ENCODE measurements around the gene PIK3AP1. TPM values are rescaled to one million over a fixed set of nuclear protein-coding genes. Genes with fewer than 3 reads are reported as not detected.

Gene PIK3AP1
- total RNA-seq, 1 experiment from 2014 or later, result 7.1 TPM

GRCh38 chr10:96612055-96612830 is 108.1 kb downstream of the PIK3AP1 start:
- intact Hi-C loops (cut with micrococcal nuclease), result no loop called here
- no peak overlapping the region for H3K4me2 ChIP-seq (ENCODE audit: low read length)
- no TSS peak for BruUV-seq (replicated peaks)

More at GRCh38 chr10:96612055-96612830, 108.1 kb downstream of the PIK3AP1 start:
- ATAC-seq, result no peak
- RAD21 ChIA-PET (ENCODE audit: low non-redundant PET in 1 of 2, low total read pairs in 2 of 2, uncharacterized antibody in 2 of 2, unreplicated experiment in 2 of 2), result no interaction called here
- Histone ChIP-seq H3K9ac (ENCODE audit: low read length) (no peak overlapping the region), H3K36me3 (ENCODE audit: control insufficient read depth in 1 of 2, insufficient read depth in 2 of 2, low read length in 2 of 2) (no peaks in the 10 kb centered on the region), H3K4me1 (ENCODE audit: control insufficient read depth in 1 of 2, insufficient read depth in 2 of 2, low read length in 2 of 2) (peaks cover 5 to 22% of the 10 kb centered on the region in 2 experiments; a peak in 3 of 4 replicates), H3K27me3 (ENCODE audit: insufficient read depth, low read length) (no peaks in the 10 kb centered on the region), H3K9me2 (ENCODE audit: insufficient read depth) (no peaks in the 10 kb centered on the region; the same call in 1 of the 2 replicates), H4K20me1 (ENCODE audit: insufficient read depth) (no peaks in the 10 kb centered on the region), H3K4me3 (replicated peaks in 1 of 2; ENCODE audit: low read depth in 1 of 2, low read length in 2 of 2) (no peak overlapping the region), H3K27ac (ENCODE audit: low read depth, low read length) (no peak overlapping the region), H2AFZ (ENCODE audit: low read depth, low read length, poor library complexity, severe bottlenecking) (no peak overlapping the region), H3K79me2 (ENCODE audit: insufficient read depth, low read length) (no peaks in the 10 kb centered on the region), H3K9me3 (ENCODE audit: control insufficient read depth in 1 of 2, insufficient read depth in 1 of 2, low read depth in 1 of 2, low read length in 2 of 2) (no peaks in the 10 kb centered on the region)
- POLR2A ChIA-PET, result no interaction called here
- CTCF ChIA-PET, result no interaction called here
- no peak for DNase-seq (ENCODE audit: low read depth, low spot score)
- no peak for TF ChIP-seq CEBPB (IDR thresholded peaks at IDR 0.05; ENCODE audit: low read depth)
- TF ChIP-seq, protein P1, sequence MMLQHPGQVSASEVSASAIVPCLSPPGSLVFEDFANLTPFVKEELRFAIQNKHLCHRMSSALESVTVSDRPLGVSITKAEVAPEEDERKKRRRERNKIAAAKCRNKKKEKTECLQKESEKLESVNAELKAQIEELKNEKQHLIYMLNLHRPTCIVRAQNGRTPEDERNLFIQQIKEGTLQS (IDR thresholded peaks at IDR 0.05), result no peak
- no peak for TF ChIP-seq ZNF274 (IDR thresholded peaks at IDR 0.05; ENCODE audit: low read depth, low read length)
- TF ChIP-seq, protein P2, sequence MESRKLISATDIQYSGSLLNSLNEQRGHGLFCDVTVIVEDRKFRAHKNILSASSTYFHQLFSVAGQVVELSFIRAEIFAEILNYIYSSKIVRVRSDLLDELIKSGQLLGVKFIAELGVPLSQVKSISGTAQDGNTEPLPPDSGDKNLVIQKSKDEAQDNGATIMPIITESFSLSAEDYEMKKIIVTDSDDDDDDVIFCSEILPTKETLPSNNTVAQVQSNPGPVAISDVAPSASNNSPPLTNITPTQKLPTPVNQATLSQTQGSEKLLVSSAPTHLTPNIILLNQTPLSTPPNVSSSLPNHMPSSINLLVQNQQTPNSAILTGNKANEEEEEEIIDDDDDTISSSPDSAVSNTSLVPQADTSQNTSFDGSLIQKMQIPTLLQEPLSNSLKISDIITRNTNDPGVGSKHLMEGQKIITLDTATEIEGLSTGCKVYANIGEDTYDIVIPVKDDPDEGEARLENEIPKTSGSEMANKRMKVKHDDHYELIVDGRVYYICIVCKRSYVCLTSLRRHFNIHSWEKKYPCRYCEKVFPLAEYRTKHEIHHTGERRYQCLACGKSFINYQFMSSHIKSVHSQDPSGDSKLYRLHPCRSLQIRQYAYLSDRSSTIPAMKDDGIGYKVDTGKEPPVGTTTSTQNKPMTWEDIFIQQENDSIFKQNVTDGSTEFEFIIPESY (IDR thresholded peaks at IDR 0.05; ENCODE audit: extremely low read depth, insufficient replicate concordance, low read length), result no peak
- no peak for TF ChIP-seq ELF1 (IDR thresholded peaks at IDR 0.05; ENCODE audit: borderline replicate concordance, low read depth)
- no peak for TF ChIP-seq EZH2 (IDR thresholded peaks at IDR 0.05)
- TF ChIP-seq FOSL1 (IDR thresholded peaks at IDR 0.05; ENCODE audit: low read depth), result no peak
- TF ChIP-seq, protein P3, sequence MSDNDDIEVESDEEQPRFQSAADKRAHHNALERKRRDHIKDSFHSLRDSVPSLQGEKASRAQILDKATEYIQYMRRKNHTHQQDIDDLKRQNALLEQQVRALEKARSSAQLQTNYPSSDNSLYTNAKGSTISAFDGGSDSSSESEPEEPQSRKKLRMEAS (IDR thresholded peaks at IDR 0.05), result no peak
- TF ChIP-seq EGR1 (IDR thresholded peaks at IDR 0.05; ENCODE audit: low read depth), result no peak
- no peak for TF ChIP-seq SRF (IDR thresholded peaks at IDR 0.05; ENCODE audit: low read depth)
- TF ChIP-seq YY1 (IDR thresholded peaks at IDR 0.05; ENCODE audit: extremely low read depth, insufficient replicate concordance, low read depth, low read length), result no peak
- TF ChIP-seq POLR2A (IDR thresholded peaks at IDR 0.05; ENCODE audit: borderline replicate concordance, extremely low read depth, insufficient read depth, insufficient read length), result no peak
- no peak for TF ChIP-seq TCF7L2 (IDR thresholded peaks at IDR 0.05; ENCODE audit: borderline replicate concordance, extremely low read depth, insufficient read depth, insufficient read length)

All from HCT116 (cell line).